ENCODE data around the gene DAND5. TPM values are rescaled to one million over a fixed set of nuclear protein-coding genes. Genes with fewer than 3 reads are reported as not detected.

Gene DAND5
- polyA plus RNA-seq, 1 experiment: not detected

GRCh38 chr19:12939975-12940423 lies 29.4 kb upstream of the DAND5 start:
- DNase-seq (ENCODE audit: low read depth): no peak

GRCh38 chr19:12940897-12941296 lies 28.5 kb upstream of the DAND5 start:
- Histone ChIP-seq H3K27me3 (ENCODE audit: control insufficient read depth, insufficient read depth, low read length) (no peaks in the 10 kb centered on the region), H3K4me3 (ENCODE audit: low read depth, low read length) (no peak overlapping the region), H3K36me3 (ENCODE audit: control insufficient read depth, insufficient read depth, low read length) (peaks cover 28% of the 10 kb centered on the region)
- TF ChIP-seq CTCF (IDR thresholded peaks at IDR 0.05; ENCODE audit: insufficient read depth, low read depth, low read length): no peak
- DNase-seq (ENCODE audit: low read depth): no peak
- POLR2A ChIA-PET: no interaction called here
- CTCF ChIA-PET: no interaction called here

More at GRCh38 chr19:12939975-12940423, 29.4 kb upstream of the DAND5 start:
- no peak for TF ChIP-seq CTCF (IDR thresholded peaks at IDR 0.05; ENCODE audit: insufficient read depth, low read depth, low read length)
- CTCF ChIA-PET: no interaction called here
- Histone ChIP-seq H3K27me3 (ENCODE audit: control insufficient read depth, insufficient read depth, low read length) (no peaks in the 10 kb centered on the region), H3K36me3 (ENCODE audit: control insufficient read depth, insufficient read depth, low read length) (peaks cover 28% of the 10 kb centered on the region), H3K4me3 (ENCODE audit: low read depth, low read length) (peak overlapping the region; percentile 92)
- POLR2A ChIA-PET: no interaction called here

- CTCF ChIA-PET: interaction anchor here (0.6 to 0.8 kb wide), 2 partner anchors 22 to 161 kb away, joined by 3 to 4 read pairs; no protein-coding TSS in a partner anchor
- Histone ChIP-seq H3K4me3 (ENCODE audit: low read depth, low read length) (no peak overlapping the region), H3K27me3 (ENCODE audit: control insufficient read depth, insufficient read depth, low read length) (no peaks in the 10 kb centered on the region), H3K36me3 (ENCODE audit: control insufficient read depth, insufficient read depth, low read length) (peaks cover 37% of the 10 kb centered on the region)
- POLR2A ChIA-PET: no interaction called here
- no peak for DNase-seq (ENCODE audit: low read depth)
- TF ChIP-seq CTCF (IDR thresholded peaks at IDR 0.05; ENCODE audit: insufficient read depth, low read depth, low read length): no peak
These were observed 25.8 kb upstream of the DAND5 start for GRCh38 chr19:12943437-12944044.

GRCh38 chr19:12944104-12944674 lies 25.2 kb upstream of the DAND5 start:
- POLR2A ChIA-PET: no interaction called here
- TF ChIP-seq CTCF (IDR thresholded peaks at IDR 0.05; ENCODE audit: insufficient read depth, low read depth, low read length): no peak
- no peak for DNase-seq (ENCODE audit: low read depth)
- H3K36me3 ChIP-seq (ENCODE audit: control insufficient read depth, insufficient read depth, low read length): peaks cover 44% of the 10 kb centered on the region
- no peak overlapping the region for H3K4me3 ChIP-seq (ENCODE audit: low read depth, low read length)
- CTCF ChIA-PET: interaction anchor here (0.6 to 0.8 kb wide), 2 partner anchors 21 to 161 kb away, joined by 3 to 4 read pairs; no protein-coding TSS in a partner anchor
- no peaks in the 10 kb centered on the region for H3K27me3 ChIP-seq (ENCODE audit: control insufficient read depth, insufficient read depth, low read length)

- ChIA-PET CTCF (interaction anchor here (5.8 kb wide), 1 partner anchor 20 kb away, joined by 28 read pairs; no protein-coding TSS in a partner anchor), POLR2A (interaction anchor here (1.0 kb wide), 1 partner anchor 55 kb away, joined by 3 read pairs; the partner anchor contains the start of gene GCDH)
- Histone ChIP-seq H3K36me3 (ENCODE audit: control insufficient read depth, insufficient read depth, low read length) (peaks cover 46% of the 10 kb centered on the region), H3K4me3 (ENCODE audit: low read depth, low read length) (peak within 1 kb of the TSS; percentile 69), H3K27me3 (ENCODE audit: control insufficient read depth, insufficient read depth, low read length) (no peaks in the 10 kb centered on the region)
- TF ChIP-seq CTCF (IDR thresholded peaks at IDR 0.05; ENCODE audit: insufficient read depth, low read depth, low read length): no peak
- peak; percentile 80 for DNase-seq (ENCODE audit: low read depth)
These were observed 23.8 kb upstream of the DAND5 start, which contains the start of gene RAD23A for GRCh38 chr19:12945479-12946091. Gene RAD23A, plus strand, starts transcription at chr19:12945862. Its CDS starts 87 bp downstream, at chr19:12945949.

Measured in BJ (cell line).